Measurements from ENCODE around the gene HAUS1.
"Not testable (repeated sequence)": the region's sequence is repeated elsewhere in the genome, so short reads cannot be mapped to it uniquely, and the experiment has no call there.

HAUS1 gene

DNA sequence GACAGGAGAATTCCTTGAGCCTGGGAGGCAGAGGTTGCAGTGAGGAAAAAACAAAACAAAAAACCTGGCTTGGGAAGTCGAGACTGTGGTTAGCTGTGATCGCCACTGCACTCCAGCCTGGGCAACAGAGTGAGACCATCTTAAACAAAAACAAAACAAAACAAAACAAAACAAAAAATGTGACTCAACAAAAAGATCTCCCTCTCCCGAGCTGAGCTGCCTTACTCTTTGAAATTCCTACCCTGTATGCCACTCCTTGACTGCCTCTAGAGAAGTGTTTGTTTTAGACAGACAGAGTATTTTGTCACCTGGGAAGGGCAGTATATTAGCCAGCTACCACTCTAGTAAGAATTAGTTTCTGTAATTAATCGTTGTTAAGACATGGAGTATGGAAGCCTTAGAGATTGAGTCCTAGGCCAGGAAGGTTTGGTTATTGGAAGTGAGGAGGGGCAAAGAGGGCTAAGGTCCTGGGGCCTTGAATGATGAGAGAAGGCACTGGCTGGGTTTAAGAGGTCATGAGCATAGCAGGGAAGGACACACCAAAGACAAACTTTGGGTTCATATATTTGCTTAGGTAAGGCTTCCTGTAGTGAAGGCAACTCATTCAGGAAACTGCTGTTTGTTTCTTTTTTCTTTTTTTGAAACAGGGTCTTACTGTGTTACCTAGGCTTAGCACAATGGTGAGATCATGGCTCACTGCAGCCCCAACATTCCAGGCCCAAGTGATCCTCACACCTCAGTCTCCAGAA lies 56.0 kb downstream of the HAUS1 start:
- no peak for DNase-seq

DNA sequence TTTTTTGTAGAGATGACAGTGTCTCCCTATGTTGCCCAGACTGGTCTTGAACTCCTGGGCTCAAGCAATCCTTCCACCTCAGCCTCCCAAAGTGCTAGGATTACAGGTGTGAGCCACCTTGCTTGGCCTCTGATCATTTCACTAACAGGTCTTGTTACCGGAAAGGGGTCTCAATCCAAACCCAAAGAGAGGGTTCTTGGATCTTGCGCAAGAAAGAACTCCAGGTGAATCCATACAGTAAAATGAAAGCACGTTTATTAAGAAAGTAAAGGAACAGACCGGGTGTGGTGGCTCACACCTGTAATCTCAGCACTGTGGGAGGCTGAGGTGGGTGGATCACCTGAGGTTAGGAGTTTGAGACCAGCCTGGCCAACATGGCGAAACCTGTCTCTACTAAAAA lies 56.7 kb downstream of the HAUS1 start:
- DNase-seq: not testable (repeated sequence)

DNA sequence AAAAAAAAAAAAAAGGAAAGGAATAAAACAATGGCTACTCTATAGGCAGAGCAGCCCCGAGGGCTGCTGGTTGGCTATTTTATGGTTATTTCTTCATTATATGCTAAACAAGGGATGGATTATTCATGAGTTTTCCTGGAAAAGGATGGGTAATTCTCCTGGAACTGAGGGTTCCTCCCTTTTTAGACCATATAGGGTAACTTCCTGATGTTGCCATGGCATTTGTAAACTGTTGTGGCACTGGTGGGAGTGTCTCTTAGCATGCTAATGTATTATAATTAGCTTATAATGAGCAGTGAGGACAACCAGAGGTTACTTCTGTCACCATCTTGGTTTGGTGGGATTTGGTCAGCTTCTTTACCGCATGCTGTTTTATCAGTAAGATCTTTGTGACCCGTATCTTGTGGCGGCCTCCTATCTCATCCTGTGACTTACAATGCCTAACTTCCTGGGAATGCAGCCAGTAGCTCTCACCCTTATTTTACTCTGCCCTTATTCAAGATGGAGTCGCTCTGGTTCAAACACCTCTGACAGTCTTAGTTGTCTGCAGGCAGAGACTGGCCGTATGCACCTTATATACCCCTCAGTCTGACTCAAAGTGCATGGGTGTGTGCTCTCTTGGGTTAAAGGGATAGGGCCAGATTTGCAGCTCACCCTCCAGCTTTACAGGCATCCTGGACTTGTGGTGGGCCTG lies 57.7 kb downstream of the HAUS1 start:
- no peak for DNase-seq

DNA sequence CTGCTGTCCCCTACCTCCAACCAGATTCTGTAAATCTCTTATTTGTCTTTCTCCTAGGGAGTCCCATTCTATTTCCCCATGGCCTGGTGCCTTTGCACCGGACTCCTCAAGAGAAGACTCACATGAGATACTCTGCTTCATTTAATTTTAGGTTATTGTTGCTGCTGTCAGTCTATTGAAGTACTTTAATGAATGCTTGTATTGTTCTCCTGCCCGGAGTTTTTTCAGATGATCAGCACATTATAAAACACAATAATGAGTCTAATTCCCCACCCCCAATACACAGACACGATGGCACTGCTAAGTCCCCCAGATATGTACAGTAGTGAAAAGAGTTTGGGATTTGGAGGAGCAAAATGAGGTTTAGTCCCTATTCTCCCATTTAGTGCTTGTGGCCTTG lies 58.9 kb downstream of the HAUS1 start:
- DNase-seq: no peak

DNA sequence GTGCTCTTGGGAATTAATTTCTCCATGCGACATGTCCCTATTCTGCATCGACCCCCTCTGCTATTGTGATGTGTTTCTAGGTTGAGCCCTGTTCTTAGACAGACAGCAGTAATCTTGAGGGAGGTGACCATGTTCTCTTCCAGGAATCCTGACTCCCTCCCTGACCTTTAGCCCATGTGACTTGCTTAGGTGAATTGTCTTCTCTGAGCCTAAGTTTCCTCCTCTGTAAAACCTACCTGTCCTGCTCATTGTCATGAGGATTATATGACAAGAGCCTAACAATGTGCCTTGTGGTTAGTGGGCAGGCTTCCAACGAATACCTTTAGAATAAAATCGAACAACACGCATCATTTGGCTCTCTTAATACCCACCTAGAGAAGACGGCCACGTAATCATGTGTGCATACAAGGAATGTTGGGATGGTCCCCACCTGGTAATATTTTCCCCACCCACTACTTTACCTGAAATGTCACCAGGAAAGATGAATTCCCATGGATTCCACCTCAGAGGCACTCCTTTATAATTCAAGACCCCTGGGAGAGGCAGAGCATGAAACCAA lies 59.8 kb downstream of the HAUS1 start:
- DNase-seq: no peak

DNA sequence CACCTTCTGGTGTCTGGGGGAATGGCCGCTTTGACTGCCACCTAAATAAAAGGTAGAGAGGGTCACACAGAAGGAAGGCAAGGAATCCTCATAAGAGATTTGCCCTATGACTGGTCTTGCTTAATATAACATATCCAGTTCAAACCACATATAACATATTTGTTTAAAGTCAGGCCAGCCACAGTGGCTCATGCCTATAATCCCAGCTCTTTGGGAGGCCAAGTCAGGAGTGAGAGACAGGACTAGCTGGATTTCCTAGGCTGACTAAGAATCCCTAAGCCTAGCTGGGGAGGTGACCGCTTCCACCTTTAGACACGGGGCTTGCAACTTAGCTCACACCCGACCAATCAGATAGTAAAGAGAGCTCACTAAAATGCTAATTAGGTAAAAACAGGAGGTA lies 60.3 kb downstream of the HAUS1 start:
- not testable (repeated sequence) for DNase-seq

DNA sequence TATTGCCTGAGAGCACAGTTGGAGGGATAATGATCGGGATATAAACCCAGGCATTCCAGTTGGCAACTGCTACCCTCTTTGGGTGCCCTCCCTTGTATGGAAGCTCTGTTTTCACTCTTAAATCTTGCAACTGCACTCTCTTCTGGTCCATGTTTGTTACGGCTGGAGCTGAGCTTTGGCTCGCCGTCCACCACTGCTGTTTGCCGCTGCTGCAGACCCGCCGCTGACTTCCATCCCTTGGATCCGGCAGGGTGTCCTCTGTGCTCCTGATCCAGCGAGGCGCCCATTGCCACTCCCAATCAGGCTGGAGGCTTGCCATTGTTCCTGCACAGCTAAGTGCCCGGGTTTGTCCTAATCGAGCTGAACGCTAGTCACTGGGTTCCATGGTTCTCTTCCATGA lies 60.7 kb downstream of the HAUS1 start:
- no peak for DNase-seq

DNA sequence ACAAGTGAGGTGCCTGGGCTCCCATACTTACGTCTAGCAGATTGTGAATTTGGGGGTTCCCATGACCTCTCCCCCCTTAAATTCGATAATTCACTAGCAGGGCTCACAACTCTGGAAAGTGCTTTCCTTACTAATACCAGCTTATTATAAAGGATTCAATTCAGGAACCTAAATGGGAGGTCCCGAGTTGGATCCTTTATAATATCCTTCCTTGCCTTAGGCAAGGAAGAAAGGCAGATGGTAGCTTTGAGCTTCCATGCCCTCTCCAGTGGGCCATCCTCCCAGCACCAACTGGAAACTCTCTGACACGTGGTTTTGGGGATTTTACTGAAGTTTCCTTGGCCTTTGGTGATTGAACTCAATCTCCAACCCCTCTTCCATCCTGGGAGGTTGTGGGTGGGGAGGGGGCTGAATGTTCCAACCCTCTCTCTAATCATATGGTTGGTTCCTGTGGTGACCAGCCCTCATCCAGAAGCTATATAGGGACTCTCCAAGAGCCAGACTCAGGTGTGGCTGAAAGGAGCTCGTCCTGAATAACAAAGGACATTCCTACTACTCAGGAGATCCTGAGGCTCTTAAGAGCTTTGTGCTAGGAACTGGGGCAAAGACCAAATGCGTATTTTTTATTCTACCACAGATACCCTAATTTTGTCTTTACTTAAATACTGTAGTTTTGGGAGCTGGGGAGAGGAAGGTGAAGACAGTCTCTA lies 62.2 kb downstream of the HAUS1 start:
- DNase-seq: no peak

DNA sequence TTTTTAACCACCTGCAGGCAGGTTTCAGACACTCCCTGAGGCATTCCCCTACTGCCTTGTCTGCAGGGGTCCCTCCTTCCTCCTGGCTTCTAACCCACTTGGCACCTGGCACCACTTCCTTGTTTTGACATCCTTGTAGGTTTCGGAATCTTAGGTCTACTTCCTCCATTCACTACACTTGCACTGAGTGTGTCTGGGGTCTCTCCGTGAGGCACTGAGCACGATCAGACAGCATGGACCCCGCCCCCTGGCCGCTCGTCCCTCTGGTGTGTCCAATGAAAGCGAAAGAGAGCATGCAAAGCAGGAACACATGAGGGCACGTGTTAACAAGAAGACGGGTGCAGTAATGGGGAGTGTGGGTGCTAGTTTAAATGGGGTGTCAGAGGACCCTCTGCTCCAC lies 63.8 kb downstream of the HAUS1 start:
- peak in 1 of 4 experiments; percentile 8 for DNase-seq

DNA sequence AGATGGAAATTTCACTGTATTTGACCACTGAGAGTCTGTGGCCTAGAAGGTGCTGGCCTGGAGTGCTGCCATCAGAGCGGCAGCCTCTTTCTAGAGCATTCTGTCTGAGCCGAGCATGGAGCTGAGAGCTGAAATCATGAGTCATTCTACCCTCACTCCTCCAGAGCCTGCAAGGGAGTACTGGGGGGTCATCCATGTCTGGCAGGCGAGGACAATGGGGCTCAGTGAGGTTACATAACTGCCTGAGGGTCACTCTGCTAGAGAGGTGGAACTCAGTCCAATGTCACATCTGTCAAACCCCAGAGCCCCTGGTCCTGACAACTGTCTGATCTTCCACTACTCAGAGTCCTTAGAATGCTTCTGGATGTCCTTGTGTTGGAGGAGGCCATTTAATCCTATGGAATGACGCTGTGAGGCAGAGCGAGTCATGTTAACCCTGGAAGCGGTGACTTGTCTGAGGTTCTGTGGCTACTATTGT lies 65.3 kb downstream of the HAUS1 start:
- no peak for DNase-seq

DNA sequence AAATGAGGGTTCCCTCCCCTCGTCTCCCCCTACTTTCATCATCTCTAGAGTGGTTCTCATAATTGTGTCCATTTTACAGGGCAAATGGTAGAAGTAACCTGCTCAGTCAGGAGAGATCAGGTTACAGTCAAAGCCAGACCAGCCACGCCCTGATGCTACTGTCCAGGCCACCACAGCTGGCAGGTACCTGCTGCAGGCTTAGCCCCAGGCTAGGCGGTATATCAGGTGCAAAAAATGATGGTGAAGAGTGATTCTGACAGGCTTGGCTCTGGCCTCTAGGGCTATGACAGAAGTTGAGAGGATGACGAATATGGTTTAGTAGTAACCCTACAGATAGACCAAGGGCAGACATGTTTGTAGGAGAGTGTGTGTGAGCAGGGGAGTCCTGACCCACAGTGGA lies 67.1 kb downstream of the HAUS1 start:
- DNase-seq: no peak

DNA sequence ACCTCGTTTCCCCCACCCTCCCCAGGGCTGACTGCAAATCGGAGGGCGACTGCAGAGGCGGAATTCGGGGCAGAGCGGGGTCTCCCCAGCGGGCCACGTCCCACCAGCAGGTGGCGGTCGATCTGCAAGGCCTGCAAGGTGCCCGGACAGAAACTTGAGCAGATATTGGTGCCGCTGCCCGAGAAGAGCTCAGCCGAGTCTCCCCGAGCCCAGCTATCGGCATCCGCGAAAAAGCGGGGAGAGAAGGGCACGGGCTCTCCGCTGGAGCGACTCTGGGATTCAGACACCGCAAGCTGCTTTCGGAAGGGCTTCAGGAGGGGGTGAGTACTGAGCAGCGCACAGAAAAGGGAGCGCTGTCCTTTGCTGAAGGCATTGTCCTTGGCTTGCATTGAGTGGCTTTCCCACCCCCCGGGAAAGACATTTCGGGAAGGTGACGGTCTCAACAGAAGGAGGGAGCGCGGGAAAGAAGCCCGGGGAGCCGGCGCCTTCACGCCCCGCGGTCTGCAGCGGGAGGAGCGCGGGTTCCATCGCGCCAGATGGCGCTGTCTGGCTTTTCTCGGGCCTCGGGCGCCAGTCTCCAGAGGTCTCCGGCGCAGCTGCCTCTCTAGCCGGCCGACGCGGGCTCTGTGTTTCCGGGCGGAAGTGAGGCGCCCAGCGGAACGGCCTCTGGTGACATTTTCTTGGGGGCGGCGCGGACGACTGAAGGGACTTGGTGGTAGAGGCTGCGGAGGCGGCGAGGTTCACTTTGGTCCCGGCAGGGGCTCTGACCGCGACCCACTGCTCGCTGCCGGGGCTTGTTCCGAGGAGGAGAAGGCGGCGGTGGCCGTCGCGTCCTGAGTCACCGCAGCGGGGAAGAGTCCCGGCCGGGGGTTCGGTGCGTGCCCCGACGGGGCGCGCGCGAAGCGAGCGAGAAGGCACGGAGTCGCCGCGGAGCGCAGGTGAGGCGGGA lies 69.5 kb downstream of the HAUS1 start:
- DNase-seq: peak; percentile 84 to 91 (median 88)

DNA sequence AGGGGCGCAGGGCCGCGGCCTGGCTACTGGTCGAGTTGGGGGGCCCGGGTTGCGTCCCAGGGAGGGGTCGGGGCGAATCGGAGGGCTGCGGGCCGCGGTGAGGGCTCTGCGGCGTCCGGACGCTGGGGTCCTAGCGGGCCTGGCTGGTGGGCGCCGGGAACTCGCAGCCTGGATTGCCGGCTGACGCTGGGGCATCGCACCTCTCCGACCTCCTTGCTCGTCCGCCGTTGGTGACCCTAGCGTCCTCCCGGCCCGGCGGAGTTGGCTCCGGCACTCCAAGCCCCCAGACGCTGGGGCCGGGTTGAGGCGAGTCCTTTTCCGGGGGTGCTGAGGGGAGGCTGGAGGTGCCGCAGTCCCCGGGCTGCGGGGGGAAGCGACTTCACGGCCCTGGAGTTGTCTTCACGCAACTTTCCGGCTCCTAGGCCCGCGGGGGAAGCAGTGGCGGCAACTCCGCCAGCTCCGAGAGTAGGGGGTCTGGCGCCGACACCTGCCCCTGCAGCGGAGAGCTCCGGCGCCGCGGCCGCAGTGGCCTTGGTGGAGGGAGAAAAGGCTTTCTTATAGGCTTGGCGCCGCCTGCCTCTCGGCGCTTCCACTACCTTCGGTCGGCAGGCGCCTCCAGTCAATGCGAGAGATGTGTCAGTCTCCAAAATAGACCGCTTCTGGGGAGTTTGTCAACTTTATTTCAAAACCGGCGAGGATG lies 70.3 kb downstream of the HAUS1 start:
- DNase-seq: peak in 3 of 4 experiments; percentile 7 to 29 (median 27)

DNA sequence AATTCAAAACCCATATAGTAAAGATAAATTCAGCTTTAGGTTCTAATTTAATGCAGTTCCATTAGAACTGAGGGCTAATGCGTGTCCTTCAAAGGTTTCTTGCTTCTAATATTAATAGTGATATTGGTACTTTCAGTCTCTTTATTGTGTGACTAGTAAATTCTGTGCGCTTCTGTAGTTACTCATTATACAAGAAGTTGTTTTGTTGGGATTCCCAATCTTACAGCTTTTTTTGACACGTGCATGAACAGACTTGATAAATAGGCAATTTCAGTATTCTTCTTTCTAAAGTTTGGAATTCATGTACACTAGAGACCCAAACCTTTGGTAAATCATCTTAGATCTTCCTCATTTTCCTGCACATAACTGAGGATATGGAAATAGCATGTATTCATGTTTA lies 71.8 kb downstream of the HAUS1 start:
- no peak for DNase-seq

Data from activated CD4-positive, CD25-positive, alpha-beta regulatory T cell (primary cell).